Prostate gland (tissue), 2 donors: ENCODE results near the gene KBTBD3.

Experiments used
- POLR2A ChIP-seq: fragments of 450-650 bp; IDR thresholded peaks from one replicate; pipeline ENCODE4 v1.6.1; 2016; ENCODE audit warnings: antibody characterized with exemption, mild to moderate bottlenecking
- POLR2AphosphoS5 ChIP-seq: sonication (generic); formaldehyde crosslinking; IDR thresholded peaks from one replicate; pipeline ENCODE4 v1.6.1; 2017; ENCODE audit warnings: antibody characterized with exemption
- TF ChIP-seq, protein P1 (sequence below), 4 experiments: fragments of 200-600 bp in 2 of 4; fragments of 450-650 bp in 2 of 4; sonication (generic) in 2 of 4; IDR thresholded peaks; 1 replicate in 3 of 4; 2 replicates in 1 of 4; pipeline ENCODE4 v1.5.1; 2016 to 2019; ENCODE audit warnings: antibody characterized with exemption in 4 of 4, mild to moderate bottlenecking in 2 of 4, moderate library complexity in 2 of 4

DNA sequence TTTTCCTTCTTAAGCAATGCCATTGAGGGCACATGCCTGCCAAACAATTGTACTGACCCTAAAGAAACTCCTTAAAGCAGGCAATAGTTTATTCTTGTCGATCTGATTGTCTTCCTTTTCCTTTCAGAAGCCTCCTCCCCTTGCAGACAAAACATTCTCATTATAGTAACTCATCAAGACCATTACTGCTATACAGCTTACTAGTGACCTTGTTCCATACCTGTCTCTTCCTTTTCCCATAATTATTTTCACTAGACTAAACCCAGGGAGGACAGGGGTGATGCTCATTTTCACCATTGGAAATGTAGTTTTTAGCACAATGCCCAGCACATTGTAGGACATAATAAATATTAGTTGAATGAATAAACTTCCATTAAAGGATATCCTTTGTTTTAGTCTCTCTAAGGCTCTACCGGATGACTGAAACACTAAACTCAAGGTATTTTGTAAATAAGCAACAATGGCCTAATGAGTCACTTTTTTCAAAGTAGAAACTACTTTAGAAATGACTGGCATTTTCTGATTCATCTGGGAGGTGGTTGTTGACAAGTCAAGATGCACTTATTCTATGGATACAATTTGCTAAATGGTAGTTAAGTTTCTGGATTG is 45.8 kb downstream of the KBTBD3 start:
- TF ChIP-seq, protein P1, sequence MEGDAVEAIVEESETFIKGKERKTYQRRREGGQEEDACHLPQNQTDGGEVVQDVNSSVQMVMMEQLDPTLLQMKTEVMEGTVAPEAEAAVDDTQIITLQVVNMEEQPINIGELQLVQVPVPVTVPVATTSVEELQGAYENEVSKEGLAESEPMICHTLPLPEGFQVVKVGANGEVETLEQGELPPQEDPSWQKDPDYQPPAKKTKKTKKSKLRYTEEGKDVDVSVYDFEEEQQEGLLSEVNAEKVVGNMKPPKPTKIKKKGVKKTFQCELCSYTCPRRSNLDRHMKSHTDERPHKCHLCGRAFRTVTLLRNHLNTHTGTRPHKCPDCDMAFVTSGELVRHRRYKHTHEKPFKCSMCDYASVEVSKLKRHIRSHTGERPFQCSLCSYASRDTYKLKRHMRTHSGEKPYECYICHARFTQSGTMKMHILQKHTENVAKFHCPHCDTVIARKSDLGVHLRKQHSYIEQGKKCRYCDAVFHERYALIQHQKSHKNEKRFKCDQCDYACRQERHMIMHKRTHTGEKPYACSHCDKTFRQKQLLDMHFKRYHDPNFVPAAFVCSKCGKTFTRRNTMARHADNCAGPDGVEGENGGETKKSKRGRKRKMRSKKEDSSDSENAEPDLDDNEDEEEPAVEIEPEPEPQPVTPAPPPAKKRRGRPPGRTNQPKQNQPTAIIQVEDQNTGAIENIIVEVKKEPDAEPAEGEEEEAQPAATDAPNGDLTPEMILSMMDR (IDR thresholded peaks at IDR 0.05), result no peak
- TF ChIP-seq POLR2AphosphoS5 (no peak), POLR2A (no peak)
